HG03159 (cell line): ENCODE measurements around the gene CFAP43.
A peak's percentile ranks its signal among the peaks of the same experiment; 100 is the strongest.

Experiments used
- ATAC-seq: cut with Tn5 transposase; IDR thresholded peaks from one replicate; pipeline ENCODE4 v1.9.1; 2021; ENCODE audit warnings: mild to moderate bottlenecking, moderate library complexity; ENCODE audit not compliant: unreplicated experiment

Gene CFAP43

GRCh38 chr10:104231784-104232612, at the start of gene CFAP43:
Gene CFAP43 (minus strand): TSS chr10:104232364. CDS start chr10:104232246, 118 bp downstream.
- ATAC-seq, result peak; percentile 100

- no peak for ATAC-seq
Observed at GRCh38 chr10:104281694-104282093, 49.5 kb upstream of the CFAP43 start.

GRCh38 chr10:104279550-104280259, 47.5 kb upstream of the CFAP43 start:
- ATAC-seq, result no peak

GRCh38 chr10:104277785-104278184, 45.6 kb upstream of the CFAP43 start:
- ATAC-seq, result no peak

DNA sequence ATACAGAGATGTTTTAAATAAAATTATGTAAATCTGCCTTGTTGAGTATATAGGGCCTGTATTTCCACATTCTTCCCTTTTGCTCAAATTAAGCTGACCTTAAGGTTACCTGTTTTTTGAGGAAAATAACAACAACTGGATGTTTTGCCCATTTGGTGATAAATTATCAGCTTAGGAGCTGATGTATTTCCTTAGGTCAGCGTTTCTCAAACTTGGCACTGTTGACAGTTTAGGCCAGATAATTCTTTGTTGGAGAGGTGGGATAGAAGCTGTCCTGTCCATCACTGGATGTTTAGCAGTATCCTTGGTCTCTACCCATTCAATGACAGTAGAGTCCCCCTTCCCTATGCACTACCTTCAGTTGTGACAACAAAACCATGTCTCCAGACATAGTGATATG, 44.0 kb upstream of the CFAP43 start:
- no peak for ATAC-seq

DNA sequence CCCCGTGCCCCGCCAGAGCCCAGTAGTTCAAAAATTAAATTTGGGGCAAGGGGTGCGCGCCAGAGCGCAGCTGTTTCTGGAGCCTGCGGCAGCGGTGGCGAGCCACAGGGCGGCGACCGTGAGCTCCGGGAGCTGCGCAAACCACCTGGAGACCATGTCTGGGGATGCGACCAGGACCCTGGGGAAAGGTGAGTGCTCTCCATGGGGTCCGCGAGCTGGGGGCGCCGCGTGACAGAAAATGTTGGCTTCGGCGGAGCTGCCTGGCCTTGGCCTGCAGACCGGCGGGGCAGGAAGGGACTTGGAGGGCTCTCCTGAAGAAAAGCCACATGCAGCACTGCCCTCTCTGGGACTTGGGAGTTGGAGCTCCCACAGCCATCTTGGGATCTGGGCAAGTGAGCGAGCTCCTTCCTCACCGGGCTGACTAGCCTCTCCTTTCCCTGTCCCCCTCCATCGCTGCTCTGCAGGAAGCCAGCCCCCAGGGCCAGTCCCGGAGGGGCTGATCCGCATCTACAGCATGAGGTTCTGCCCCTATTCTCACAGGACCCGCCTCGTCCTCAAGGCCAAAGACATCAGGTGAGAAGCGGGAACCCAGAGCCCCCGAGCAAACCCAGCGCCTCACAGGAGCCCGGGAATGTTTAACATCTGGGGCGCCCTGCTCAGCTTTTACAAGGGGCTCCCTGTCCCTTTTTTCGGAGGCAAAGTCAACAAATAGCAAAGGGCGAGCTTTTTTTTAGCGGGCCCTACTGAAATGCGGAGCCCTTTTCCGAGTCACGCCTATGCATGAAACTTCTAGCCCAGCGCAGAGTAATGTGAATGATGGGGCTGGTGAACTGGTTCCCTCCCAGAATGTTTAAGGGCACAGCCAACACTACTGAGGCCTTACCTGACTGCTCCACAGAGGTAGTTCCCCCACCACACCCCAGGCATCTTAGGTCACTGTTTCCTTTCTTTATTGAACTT, 42.9 kb upstream of the CFAP43 start:
- ATAC-seq, result peak; percentile 84

- ATAC-seq, result no peak
Observed at GRCh38 chr10:104273899-104274575, 41.9 kb upstream of the CFAP43 start.

GRCh38 chr10:104273286-104273685, 41.1 kb upstream of the CFAP43 start:
- no peak for ATAC-seq

GRCh38 chr10:104268713-104269645, 36.8 kb upstream of the CFAP43 start, which contains the start of gene GSTO2:
Gene GSTO2 (plus strand): TSS chr10:104269184. CDS start chr10:104274916, 5,732 bp downstream.
- peak; percentile 98 for ATAC-seq

- no peak for ATAC-seq
Observed at GRCh38 chr10:104268405-104268712, 36.2 kb upstream of the CFAP43 start.

DNA sequence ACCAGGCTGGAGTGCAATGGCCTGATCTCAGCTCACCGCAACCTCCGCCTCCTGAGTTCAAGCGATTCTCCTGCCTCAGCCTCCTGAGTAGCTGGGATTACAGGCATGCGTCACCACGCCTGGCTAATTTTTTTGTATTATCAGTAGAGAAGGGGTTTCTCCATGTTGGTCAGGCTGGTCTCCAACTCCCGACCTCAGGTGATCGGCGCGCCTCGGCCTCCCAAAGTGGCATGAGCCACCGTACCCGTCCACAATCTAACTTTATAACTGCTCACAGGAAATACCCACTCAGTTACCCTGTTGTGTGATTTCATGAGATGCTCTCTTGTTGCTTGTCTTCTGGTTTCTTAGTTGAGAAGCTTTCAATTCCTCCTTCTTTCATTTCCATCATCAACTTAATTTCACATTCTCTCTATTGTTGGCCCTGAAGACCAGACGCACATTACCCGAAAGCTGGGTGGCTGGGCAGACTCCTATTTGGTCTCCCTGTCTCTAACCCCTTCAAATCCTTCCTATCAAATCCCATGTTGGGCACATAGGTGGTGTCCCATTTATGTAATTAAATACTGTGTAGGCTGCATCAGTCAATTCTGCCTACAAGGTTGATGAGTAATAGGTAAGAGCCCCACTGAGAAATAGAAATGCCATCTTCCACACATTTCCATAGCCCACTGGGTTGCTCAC, 35.7 kb upstream of the CFAP43 start:
- no peak for ATAC-seq

DNA sequence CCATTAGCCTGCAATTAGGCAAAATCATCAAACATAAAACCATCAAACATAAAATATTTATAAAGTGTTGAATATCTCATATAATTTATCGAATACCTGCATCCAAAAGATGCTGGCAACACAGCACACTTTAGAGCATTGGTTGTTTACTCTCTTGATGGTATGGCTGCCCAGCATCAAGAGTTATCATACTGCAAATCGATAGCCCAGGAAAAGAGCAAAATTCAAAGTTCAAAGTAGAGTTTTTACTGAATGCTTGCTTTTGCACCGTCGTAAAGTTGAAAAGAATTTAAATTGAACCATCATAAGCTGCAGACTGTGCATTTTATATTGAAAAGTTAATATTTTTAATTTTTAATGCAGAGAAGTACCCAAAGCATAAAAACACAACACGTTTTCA, 32.6 kb upstream of the CFAP43 start:
- no peak for ATAC-seq

DNA sequence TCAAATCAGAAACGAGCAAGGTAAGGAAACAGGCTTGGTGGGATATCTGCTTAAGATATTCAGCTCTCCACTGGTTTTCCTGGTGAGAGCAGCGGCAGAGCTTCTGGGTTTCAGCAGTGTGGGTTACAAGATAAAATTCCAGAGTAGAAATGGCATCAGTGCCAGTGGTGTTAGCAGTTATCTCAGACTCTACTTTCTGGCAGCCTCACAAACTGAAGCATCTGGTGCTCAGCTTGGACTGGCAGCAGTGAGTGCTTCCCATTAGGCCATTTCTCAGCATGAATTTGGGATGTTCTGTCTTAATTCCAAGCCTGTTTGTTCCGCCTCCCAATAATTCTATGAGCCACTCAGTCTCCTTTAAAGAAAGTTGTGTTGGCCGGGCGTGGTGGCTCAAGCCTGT, 29.9 kb upstream of the CFAP43 start:
- no peak for ATAC-seq

GRCh38 chr10:104260775-104261115, 28.6 kb upstream of the CFAP43 start:
- ATAC-seq, result no peak

- ATAC-seq, result no peak
Observed at GRCh38 chr10:104259999-104260774, 28.0 kb upstream of the CFAP43 start.

DNA sequence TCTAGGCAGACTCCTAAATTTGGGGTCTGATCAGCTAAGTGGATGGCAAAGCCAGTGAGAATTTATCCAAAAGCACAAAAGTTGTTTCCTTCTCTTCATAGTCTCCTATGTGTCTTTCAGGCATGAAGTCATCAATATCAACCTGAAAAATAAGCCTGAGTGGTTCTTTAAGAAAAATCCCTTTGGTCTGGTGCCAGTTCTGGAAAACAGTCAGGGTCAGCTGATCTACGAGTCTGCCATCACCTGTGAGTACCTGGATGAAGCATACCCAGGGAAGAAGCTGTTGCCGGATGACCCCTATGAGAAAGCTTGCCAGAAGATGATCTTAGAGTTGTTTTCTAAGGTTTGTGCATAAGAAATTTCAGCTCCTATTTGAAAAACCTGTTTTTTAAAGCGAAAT, 27.3 kb upstream of the CFAP43 start:
- no peak for ATAC-seq

GRCh38 chr10:104258209-104258608, 26.0 kb upstream of the CFAP43 start:
- ATAC-seq, result no peak

DNA sequence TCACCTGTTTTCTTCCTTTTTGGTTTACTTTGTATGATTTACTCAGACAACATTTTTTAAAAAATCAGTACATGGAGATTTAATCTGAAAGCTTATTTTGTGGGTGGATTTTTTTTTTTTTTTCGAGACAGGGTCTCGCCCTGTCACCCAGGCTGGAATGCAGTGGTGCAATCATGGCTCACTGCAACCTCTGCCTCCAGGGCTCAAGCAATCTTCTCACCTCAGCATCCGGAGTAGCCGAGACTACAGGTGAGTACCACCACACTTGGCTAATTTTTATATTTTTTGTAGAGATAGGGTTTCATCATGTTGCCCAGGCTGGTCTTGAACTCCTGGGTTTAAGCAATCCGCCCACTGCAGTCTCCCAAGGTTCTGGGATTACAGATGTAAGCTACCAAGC, 25.1 kb upstream of the CFAP43 start:
- ATAC-seq, result no peak
